NCI-H1092 treated with DMSO at 0.1 percent for 48 hours (cell line): Measurements from ENCODE around the gene DSTN.

Experiments used
- DNase-seq: peaks from one replicate; lab custom pipeline; 2025; lab: John Stamatoyannopoulos, UW

DSTN gene

GRCh38 chr20:17637985-17638640 is 68.2 kb downstream of the DSTN start:
- DNase-seq: no peak

GRCh38 chr20:17638835-17639407 is 69.0 kb downstream of the DSTN start:
- DNase-seq: no peak

- no peak for DNase-seq
Observed at GRCh38 chr20:17640146-17640874, 70.4 kb downstream of the DSTN start.

- DNase-seq: no peak
Observed at GRCh38 chr20:17640875-17641378, 71.1 kb downstream of the DSTN start.

GRCh38 chr20:17641520-17641964 is 71.7 kb downstream of the DSTN start:
- DNase-seq: no peak

- no peak for DNase-seq
Observed at GRCh38 chr20:17641993-17642392, 72.1 kb downstream of the DSTN start.

GRCh38 chr20:17642404-17643269 is 72.8 kb downstream of the DSTN start:
- no peak for DNase-seq

- peak; percentile 58 for DNase-seq
Observed at GRCh38 chr20:17643531-17644188, 73.8 kb downstream of the DSTN start.

- DNase-seq: peak; percentile 58
Observed at GRCh38 chr20:17644451-17644850, 74.6 kb downstream of the DSTN start.

- no peak for DNase-seq
Observed at GRCh38 chr20:17645010-17645409, 75.1 kb downstream of the DSTN start.

GRCh38 chr20:17645546-17646208 is 75.8 kb downstream of the DSTN start:
- peak; percentile 52 for DNase-seq

- DNase-seq: peak; percentile 92
Observed at GRCh38 chr20:17646209-17646960, 76.5 kb downstream of the DSTN start.

GRCh38 chr20:17646961-17647301 is 77.1 kb downstream of the DSTN start:
- peak; percentile 93 for DNase-seq

GRCh38 chr20:17647391-17648314 is 77.8 kb downstream of the DSTN start:
- DNase-seq: peak; percentile 23

GRCh38 chr20:17648315-17648646 is 78.4 kb downstream of the DSTN start:
- no peak for DNase-seq

GRCh38 chr20:17648791-17649730 is 79.2 kb downstream of the DSTN start:
- peak; percentile 66 for DNase-seq

- no peak for DNase-seq
Observed at GRCh38 chr20:17650301-17651128, 80.6 kb downstream of the DSTN start.
